HEK293 (cell line): ENCODE results near the gene ATRAID.

ENCODE experiments used
- CTCF ChIA-PET: fragments of 350-600 bp; formaldehyde crosslinking; extraction: SDS; loops from one replicate; lab custom pipeline; 2021; ENCODE audit warnings: antibody characterized with exemption; lab: Yijun Ruan, JAX
- POLR2A ChIA-PET: fragments of 300-600 bp; formaldehyde crosslinking; extraction: SDS; loops from one replicate; lab custom pipeline; 2020; ENCODE audit warnings: antibody characterized with exemption, inconsistent platforms; lab: Yijun Ruan, JAX
- H3K27ac ChIP-seq: fragments of 200-500 bp; sonication (Bioruptor generic); 2 replicates; pipeline ENCODE4 v1.5.1; 2014; ENCODE audit warnings: low read depth, low read length, control low read depth, inconsistent platforms; ENCODE audit errors: extremely low read depth
- H3K36me3 ChIP-seq, 2 experiments: fragments of 200-500 bp in 1 of 2; sonication (Bioruptor generic) in 1 of 2; 1 replicate in 1 of 2; 2 replicates in 1 of 2; pipeline ENCODE4 v1.5.1; 2014 to 2017; ENCODE audit warnings: inconsistent platforms in 2 of 2, low read length in 2 of 2; ENCODE audit not compliant: control insufficient read depth in 2 of 2, insufficient read depth in 1 of 2
- H3K4me1 ChIP-seq: fragments of 200-500 bp; sonication (Bioruptor generic); 2 replicates; pipeline ENCODE4 v1.5.1; 2014; ENCODE audit warnings: mild to moderate bottlenecking, low read length, inconsistent platforms; ENCODE audit not compliant: control insufficient read depth, insufficient read depth
- H3K4me3 ChIP-seq: 2 replicates; pipeline ENCODE4 v1.5.1; 2011; ENCODE audit warnings: low read depth, mild to moderate bottlenecking, control low read depth, low read length, moderate library complexity
- H3K9me3 ChIP-seq: fragments of 200-500 bp; sonication (Bioruptor generic); 2 replicates; pipeline ENCODE4 v1.5.1; 2014; ENCODE audit warnings: low read depth, low read length, inconsistent platforms; ENCODE audit not compliant: control insufficient read depth, insufficient read depth
- BCL11A ChIP-seq: fragments of 450-650 bp; formaldehyde crosslinking; IDR thresholded peaks from 2 replicates; pipeline ENCODE4 v1.5.1; 2016; ENCODE audit warnings: low read depth, missing biosample characterization, missing genetic modification characterization
- KLF1 ChIP-seq: fragments of 450-650 bp; formaldehyde crosslinking; IDR thresholded peaks from 2 replicates; pipeline ENCODE4 v1.5.1; 2016; ENCODE audit warnings: missing biosample characterization, missing genetic modification characterization
- OVOL3 ChIP-seq: fragments of 450-650 bp; formaldehyde crosslinking; IDR thresholded peaks from 2 replicates; pipeline ENCODE4 v1.5.1; 2016; ENCODE audit warnings: missing biosample characterization, missing genetic modification characterization
- SCRT1 ChIP-seq: fragments of 450-650 bp; formaldehyde crosslinking; IDR thresholded peaks from 2 replicates; pipeline ENCODE4 v1.5.1; 2016; ENCODE audit warnings: missing biosample characterization, missing genetic modification characterization, borderline replicate concordance
- SETDB1 ChIP-seq: IDR thresholded peaks from one replicate; pipeline ENCODE4 v1.6.1; 2017; ENCODE audit warnings: mild to moderate bottlenecking, low read length, moderate library complexity, mixed read lengths; ENCODE audit not compliant: insufficient read length
- SP7 ChIP-seq: fragments of 450-650 bp; formaldehyde crosslinking; IDR thresholded peaks from 2 replicates; pipeline ENCODE4 v1.5.1; 2016; ENCODE audit warnings: missing biosample characterization, missing genetic modification characterization
- ZEB2 ChIP-seq: fragments of 450-650 bp; formaldehyde crosslinking; IDR thresholded peaks from 2 replicates; pipeline ENCODE4 v1.5.1; 2016; ENCODE audit warnings: missing biosample characterization, missing genetic modification characterization
- ZFHX2 ChIP-seq: fragments of 450-650 bp; formaldehyde crosslinking; conservative IDR thresholded peaks from 2 replicates; pipeline ENCODE4 v1.5.1; 2016; ENCODE audit warnings: missing biosample characterization, missing genetic modification characterization
- ZNF132 ChIP-seq: fragments of 450-650 bp; formaldehyde crosslinking; IDR thresholded peaks from 2 replicates; pipeline ENCODE4 v1.5.1; 2017; ENCODE audit warnings: missing biosample characterization, missing genetic modification characterization, borderline replicate concordance
- ZNF214 ChIP-seq: fragments of 450-650 bp; formaldehyde crosslinking; IDR thresholded peaks from 2 replicates; pipeline ENCODE4 v1.5.1; 2017; ENCODE audit warnings: missing biosample characterization, mild to moderate bottlenecking, missing genetic modification characterization, borderline replicate concordance
- ZNF248 ChIP-seq: fragments of 450-650 bp; formaldehyde crosslinking; IDR thresholded peaks from 2 replicates; pipeline ENCODE4 v1.5.1; 2017; ENCODE audit warnings: missing biosample characterization, missing genetic modification characterization
- ZNF266 ChIP-seq: fragments of 450-650 bp; formaldehyde crosslinking; IDR thresholded peaks from 2 replicates; pipeline ENCODE4 v1.5.1; 2016; ENCODE audit warnings: missing biosample characterization, missing genetic modification characterization, low read depth
- ZNF292 ChIP-seq: fragments of 450-650 bp; formaldehyde crosslinking; IDR thresholded peaks from 2 replicates; pipeline ENCODE4 v1.5.1; 2016; ENCODE audit warnings: low read depth, missing biosample characterization, missing genetic modification characterization, borderline replicate concordance
- ZNF302 ChIP-seq: fragments of 450-650 bp; formaldehyde crosslinking; IDR thresholded peaks from 2 replicates; pipeline ENCODE4 v1.5.1; 2016; ENCODE audit warnings: missing biosample characterization, missing genetic modification characterization, low read depth
- ZNF416 ChIP-seq: fragments of 450-650 bp; formaldehyde crosslinking; IDR thresholded peaks from 2 replicates; pipeline ENCODE4 v1.5.1; 2016; ENCODE audit warnings: missing biosample characterization, missing genetic modification characterization
- ZNF513 ChIP-seq: fragments of 450-650 bp; IDR thresholded peaks from 2 replicates; pipeline ENCODE4 v1.5.1; 2018; ENCODE audit warnings: missing biosample characterization, missing genetic modification characterization
- ZNF600 ChIP-seq: fragments of 450-650 bp; formaldehyde crosslinking; IDR thresholded peaks from 2 replicates; pipeline ENCODE4 v1.5.1; 2016; ENCODE audit warnings: missing biosample characterization, missing genetic modification characterization
- ZNF623 ChIP-seq: fragments of 450-650 bp; formaldehyde crosslinking; IDR thresholded peaks from 2 replicates; pipeline ENCODE4 v1.5.1; 2016; ENCODE audit warnings: missing biosample characterization, missing genetic modification characterization
- ZNF660 ChIP-seq: fragments of 450-650 bp; IDR thresholded peaks from 2 replicates; pipeline ENCODE4 v1.5.1; 2018; ENCODE audit warnings: missing biosample characterization, mild to moderate bottlenecking, missing genetic modification characterization
- ZNF837 ChIP-seq: fragments of 450-650 bp; formaldehyde crosslinking; IDR thresholded peaks from 2 replicates; pipeline ENCODE4 v1.5.1; 2016; ENCODE audit warnings: missing biosample characterization, missing genetic modification characterization
- TF ChIP-seq, protein P1 (sequence below): fragments of 450-650 bp; formaldehyde crosslinking; IDR thresholded peaks from 2 replicates; pipeline ENCODE4 v1.5.1; 2017; ENCODE audit warnings: missing biosample characterization, missing genetic modification characterization
- TF ChIP-seq, protein P2 (sequence below): fragments of 450-650 bp; formaldehyde crosslinking; IDR thresholded peaks from 2 replicates; pipeline ENCODE4 v1.5.1; 2017; ENCODE audit warnings: missing biosample characterization, missing genetic modification characterization

ATRAID gene

DNA sequence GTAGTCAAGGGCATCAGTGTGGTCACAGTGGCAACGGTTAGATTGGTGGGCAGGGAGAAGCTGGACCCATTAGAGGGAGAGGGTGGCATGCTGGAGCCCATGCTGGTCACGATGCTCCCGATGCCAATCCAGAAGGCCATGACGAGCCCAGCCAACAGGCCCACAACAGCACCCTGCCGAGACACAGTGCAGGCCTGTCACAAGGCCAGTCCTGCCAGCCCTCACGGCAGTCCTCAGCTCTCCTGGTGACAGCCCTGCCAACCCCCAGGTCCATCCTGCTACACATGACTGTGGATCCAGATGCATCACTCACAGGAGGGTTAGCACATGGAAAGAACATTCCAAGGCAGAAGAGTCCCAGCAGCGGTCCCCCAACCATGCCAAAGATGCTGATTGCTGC is 10.2 kb upstream of the ATRAID start (continued):
- TF ChIP-seq, protein P1, sequence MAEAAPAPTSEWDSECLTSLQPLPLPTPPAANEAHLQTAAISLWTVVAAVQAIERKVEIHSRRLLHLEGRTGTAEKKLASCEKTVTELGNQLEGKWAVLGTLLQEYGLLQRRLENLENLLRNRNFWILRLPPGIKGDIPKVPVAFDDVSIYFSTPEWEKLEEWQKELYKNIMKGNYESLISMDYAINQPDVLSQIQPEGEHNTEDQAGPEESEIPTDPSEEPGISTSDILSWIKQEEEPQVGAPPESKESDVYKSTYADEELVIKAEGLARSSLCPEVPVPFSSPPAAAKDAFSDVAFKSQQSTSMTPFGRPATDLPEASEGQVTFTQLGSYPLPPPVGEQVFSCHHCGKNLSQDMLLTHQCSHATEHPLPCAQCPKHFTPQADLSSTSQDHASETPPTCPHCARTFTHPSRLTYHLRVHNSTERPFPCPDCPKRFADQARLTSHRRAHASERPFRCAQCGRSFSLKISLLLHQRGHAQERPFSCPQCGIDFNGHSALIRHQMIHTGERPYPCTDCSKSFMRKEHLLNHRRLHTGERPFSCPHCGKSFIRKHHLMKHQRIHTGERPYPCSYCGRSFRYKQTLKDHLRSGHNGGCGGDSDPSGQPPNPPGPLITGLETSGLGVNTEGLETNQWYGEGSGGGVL (tag by site-specific recombination), result no peak

GRCh38 chr2:27202854-27203253 is 9.0 kb upstream of the ATRAID start:
- H3K4me3 ChIP-seq, result no peak overlapping the region
- POLR2A ChIA-PET, result no interaction called here
- no peak for TF ChIP-seq ZNF660
- no peak for TF ChIP-seq ZNF513
- peak; percentile 39; the same call in 1 of the 2 replicates for TF ChIP-seq ZFHX2 (tag by site-specific recombination)
- no peak for TF ChIP-seq ZNF248 (tag by site-specific recombination)
- CTCF ChIA-PET, result no interaction called here
- H3K36me3 ChIP-seq, result peaks cover 0 to 79% of the 10 kb centered on the region in 2 experiments; a peak in 2 of 3 replicates
- no peaks in the 10 kb centered on the region for H3K4me1 ChIP-seq
- H3K27ac ChIP-seq, result no peak overlapping the region
- no peaks in the 10 kb centered on the region for H3K9me3 ChIP-seq

- Histone ChIP-seq H3K4me1 (no peaks in the 10 kb centered on the region), H3K4me3 (no peak overlapping the region), H3K36me3 (peaks cover 0 to 88% of the 10 kb centered on the region in 2 experiments; a peak in 2 of 3 replicates), H3K9me3 (no peaks in the 10 kb centered on the region), H3K27ac (no peak overlapping the region)
- ChIA-PET POLR2A (no interaction called here), CTCF (interaction anchor here (0.7 to 1.0 kb wide), 2 partner anchors 12 to 106 kb away, joined by 3 read pairs; no protein-coding TSS in a partner anchor)
- TF ChIP-seq ZNF214 (no peak), ZNF302 (tag by site-specific recombination) (no peak), ZNF660 (no peak), OVOL3 (tag by site-specific recombination) (no peak), ZNF292 (tag by site-specific recombination) (no peak), ZNF623 (no peak), ZNF266 (no peak), ZNF837 (tag by site-specific recombination) (no peak)
Measured at GRCh38 chr2:27203741-27204140, 8.1 kb upstream of the ATRAID start.

DNA sequence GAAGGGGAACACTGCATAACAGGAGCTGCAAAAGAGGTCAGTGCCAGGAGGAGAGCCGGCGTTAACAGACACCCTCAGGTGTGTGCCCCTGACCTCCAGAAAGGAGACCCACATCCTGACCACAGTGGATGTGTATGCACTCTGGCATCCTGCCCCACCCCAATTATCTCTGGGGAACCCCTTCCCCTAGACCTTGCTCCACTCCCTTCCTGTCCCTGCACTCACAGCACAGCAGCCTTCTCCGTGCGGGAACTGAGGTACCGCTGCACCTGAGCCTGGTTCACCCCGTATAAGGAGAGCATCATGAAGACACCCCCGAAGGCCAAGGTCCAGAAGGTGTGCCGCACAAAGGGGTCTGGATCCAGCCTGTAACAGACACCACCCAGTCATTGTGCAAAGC is 7.3 kb upstream of the ATRAID start:
- ChIA-PET CTCF (interaction anchor here (0.7 kb wide), 1 partner anchor 13 kb away, joined by 3 read pairs; no protein-coding TSS in a partner anchor), POLR2A (no interaction called here)
- peaks cover 0 to 93% of the 10 kb centered on the region in 2 experiments; a peak in 2 of 3 replicates for H3K36me3 ChIP-seq
- no peaks in the 10 kb centered on the region for H3K9me3 ChIP-seq
- no peaks in the 10 kb centered on the region for H3K4me1 ChIP-seq
- no peak overlapping the region for H3K4me3 ChIP-seq
- no peak overlapping the region for H3K27ac ChIP-seq
- TF ChIP-seq, protein P2, sequence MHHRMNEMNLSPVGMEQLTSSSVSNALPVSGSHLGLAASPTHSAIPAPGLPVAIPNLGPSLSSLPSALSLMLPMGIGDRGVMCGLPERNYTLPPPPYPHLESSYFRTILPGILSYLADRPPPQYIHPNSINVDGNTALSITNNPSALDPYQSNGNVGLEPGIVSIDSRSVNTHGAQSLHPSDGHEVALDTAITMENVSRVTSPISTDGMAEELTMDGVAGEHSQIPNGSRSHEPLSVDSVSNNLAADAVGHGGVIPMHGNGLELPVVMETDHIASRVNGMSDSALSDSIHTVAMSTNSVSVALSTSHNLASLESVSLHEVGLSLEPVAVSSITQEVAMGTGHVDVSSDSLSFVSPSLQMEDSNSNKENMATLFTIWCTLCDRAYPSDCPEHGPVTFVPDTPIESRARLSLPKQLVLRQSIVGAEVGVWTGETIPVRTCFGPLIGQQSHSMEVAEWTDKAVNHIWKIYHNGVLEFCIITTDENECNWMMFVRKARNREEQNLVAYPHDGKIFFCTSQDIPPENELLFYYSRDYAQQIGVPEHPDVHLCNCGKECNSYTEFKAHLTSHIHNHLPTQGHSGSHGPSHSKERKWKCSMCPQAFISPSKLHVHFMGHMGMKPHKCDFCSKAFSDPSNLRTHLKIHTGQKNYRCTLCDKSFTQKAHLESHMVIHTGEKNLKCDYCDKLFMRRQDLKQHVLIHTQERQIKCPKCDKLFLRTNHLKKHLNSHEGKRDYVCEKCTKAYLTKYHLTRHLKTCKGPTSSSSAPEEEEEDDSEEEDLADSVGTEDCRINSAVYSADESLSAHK, result no peak
- TF ChIP-seq SETDB1 (no peak), KLF1 (tag by site-specific recombination) (no peak), SP7 (tag by site-specific recombination) (no peak), BCL11A (tag by site-specific recombination) (no peak), ZEB2 (tag by site-specific recombination) (no peak), SCRT1 (tag by site-specific recombination) (no peak), ZNF132 (tag by site-specific recombination) (no peak), ZNF416 (tag by site-specific recombination) (no peak), ZNF600 (tag by site-specific recombination) (no peak)
